Stimulated activated naive CD8-positive, alpha-beta T cell treated with anti-CD3 and anti-CD28 coated beads, Interleukin-15, amount 100 ng/mL, for 72 hours (primary cell): ENCODE results near the gene IMPDH2.
"Not testable (repeated sequence)": the region's sequence is repeated elsewhere in the genome, so short reads cannot be mapped to it uniquely, and the experiment has no call there.

Source experiments
- ATAC-seq: fragments of 150-1000 bp; cut with Tn5 transposase; 2 replicates; pipeline ENCODE4 v1.10.0; 2021; ENCODE audit warnings: mild to moderate bottlenecking, moderate library complexity
- DNase-seq, 2 donors: peaks; one replicate each; pipeline ENCODE4 v3.0.0; 2021 to 2022
- H3K27ac Mint-ChIP-seq, 2 donors: one replicate each; pipeline ENCODE4 v1.8.0; 2022; ENCODE audit warnings: mild to moderate bottlenecking in 2 of 2, mixed read lengths in 2 of 2, moderate library complexity in 2 of 2
- H3K27me3 Mint-ChIP-seq: one replicate; pipeline ENCODE4 v1.8.0; 2022; ENCODE audit warnings: mixed read lengths
- H3K4me1 Mint-ChIP-seq: one replicate; pipeline ENCODE4 v1.8.0; 2022; ENCODE audit warnings: mild to moderate bottlenecking, mixed read lengths
- H3K4me3 Mint-ChIP-seq, 2 donors: one replicate each; pipeline ENCODE4 v1.8.0; 2022; ENCODE audit warnings: mild to moderate bottlenecking in 2 of 2, mixed read lengths in 2 of 2, moderate library complexity in 1 of 2
- H3K9me3 Mint-ChIP-seq, 2 donors: one replicate each; pipeline ENCODE4 v1.8.0; 2022; ENCODE audit warnings: mixed read lengths in 2 of 2

IMPDH2 gene

DNA sequence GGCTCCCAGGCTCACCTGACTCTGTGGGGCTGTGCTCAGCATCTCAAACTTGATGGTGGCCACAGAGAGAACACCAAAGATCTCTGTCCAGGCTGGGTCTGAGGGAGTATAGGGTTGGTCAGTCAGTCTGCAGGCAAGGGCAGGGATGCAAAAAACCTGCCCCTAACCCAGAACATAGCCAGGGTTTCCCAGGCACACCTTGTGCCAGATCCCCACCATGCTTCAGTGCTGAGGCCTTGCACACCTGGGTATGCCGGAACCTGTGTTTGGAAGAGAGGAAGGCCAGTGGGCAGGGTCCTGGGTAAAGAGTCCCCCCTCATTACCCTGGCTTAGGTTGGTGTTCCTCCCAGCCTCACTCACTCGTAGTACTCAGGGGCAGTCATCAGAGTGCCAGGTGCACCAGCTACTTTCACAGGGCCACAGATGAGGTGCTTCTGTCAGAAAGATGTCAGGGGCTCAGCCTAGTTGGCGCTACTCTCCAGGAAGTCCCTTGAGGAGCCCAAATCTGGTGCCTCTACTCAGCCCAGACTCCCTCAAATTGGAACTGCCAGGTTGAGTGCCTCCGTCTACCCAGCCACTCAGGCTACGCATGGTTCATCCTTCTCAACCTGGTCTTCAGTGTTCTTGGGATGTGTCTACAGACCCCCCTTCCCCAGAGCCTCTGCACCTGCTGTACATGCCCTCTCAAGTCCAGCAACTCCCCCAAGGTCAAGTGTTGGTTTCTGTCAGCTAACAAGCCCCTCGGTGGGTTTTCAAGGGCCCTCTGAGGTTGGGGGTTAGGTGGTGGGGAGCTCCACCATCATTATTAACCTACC lies 12.6 kb downstream of the IMPDH2 start:
- H3K4me3 Mint-ChIP-seq: no peak overlapping the region
- no peak overlapping the region for H3K27ac Mint-ChIP-seq
- ATAC-seq (no peak), DNase-seq (no peak)
- no peaks in the 10 kb centered on the region for H3K27me3 Mint-ChIP-seq
- H3K9me3 Mint-ChIP-seq: no peaks in the 10 kb centered on the region
- peaks cover 55% of the 10 kb centered on the region for H3K4me1 Mint-ChIP-seq

DNA sequence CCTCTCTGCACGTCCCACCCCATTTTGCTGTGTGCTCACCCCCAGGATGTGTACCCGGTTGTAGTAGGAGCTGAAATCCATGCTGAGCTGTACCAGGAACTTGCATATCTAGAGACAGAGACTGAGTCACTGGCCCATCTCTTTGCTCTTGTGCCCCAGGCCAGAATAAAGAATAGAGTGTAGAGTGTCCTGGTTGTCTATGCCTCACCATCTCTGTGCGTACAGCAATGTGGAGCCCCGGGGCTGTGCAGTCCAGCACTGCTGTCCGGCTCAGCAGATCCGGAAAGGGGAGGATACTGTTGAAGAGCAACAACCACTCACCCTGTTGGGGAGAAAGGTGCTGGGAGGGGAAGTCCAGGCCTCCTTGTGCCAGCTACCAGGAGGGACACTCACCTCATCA lies 13.4 kb downstream of the IMPDH2 start:
- H3K4me3 Mint-ChIP-seq: no peak overlapping the region

GRCh38 chr3:49015072-49015471 lies 14.1 kb downstream of the IMPDH2 start:
- ATAC-seq (no peak), DNase-seq (no peak)
- Mint-ChIP-seq H3K9me3 (no peaks in the 10 kb centered on the region), H3K27ac (peak overlapping the region in 1 of 2 donors; percentile 96), H3K4me3 (no peak overlapping the region), H3K27me3 (no peaks in the 10 kb centered on the region), H3K4me1 (peaks cover 52% of the 10 kb centered on the region)

More for the DNA sequence above, 13.4 kb downstream of the IMPDH2 start:
- DNase-seq (no peak), ATAC-seq (no peak)
- H3K9me3 Mint-ChIP-seq: no peaks in the 10 kb centered on the region
- no peaks in the 10 kb centered on the region for H3K27me3 Mint-ChIP-seq
- no peak overlapping the region for H3K27ac Mint-ChIP-seq
- peaks cover 55% of the 10 kb centered on the region for H3K4me1 Mint-ChIP-seq

DNA sequence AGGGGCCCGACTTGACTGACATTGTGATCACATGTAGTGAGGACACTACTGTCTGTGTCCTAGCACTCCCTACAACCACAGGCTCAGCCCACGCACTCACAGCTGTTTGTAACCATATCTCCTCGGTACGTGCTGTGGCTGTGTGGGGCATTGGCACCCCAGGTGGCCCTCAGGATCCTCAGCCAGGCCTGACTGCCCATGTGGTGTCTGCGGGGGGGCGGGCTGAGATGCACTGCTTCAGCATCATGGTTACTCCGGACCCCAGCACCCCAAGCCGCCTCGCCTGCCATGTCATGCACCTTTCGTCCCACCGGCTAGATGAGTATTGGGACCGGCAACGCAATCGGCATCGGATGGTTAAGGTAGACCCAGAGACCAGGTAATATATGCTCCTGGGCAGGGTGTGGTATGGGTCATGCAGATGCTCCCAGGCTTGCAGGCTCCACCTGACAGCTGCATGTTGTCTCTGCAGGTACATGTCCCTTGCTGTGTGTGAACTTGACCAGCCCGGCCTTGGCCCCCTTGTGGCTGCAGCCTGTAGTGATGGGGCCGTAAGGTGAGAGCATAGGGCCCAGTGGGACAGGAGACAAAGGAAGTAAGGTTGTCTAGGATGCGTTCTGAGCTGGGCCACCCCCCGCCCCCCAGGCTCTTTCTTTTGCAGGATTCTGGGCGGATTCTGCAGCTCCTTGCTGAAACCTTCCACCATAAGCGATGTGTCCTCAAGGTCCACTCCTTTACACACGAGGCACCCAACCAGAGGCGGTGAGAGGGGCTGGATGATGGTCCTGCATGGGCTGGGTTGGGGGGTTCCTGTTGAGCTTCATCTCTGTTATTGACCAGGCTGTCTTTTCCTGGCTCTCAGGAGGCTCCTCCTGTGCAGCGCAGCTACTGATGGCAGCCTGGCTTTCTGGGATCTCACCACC lies 15.2 kb downstream of the IMPDH2 start:
- peaks cover 50% of the 10 kb centered on the region for H3K4me1 Mint-ChIP-seq
- no peaks in the 10 kb centered on the region for H3K9me3 Mint-ChIP-seq
- ATAC-seq (peak; percentile 57), DNase-seq (peak; percentile 46 to 55)
- no peak overlapping the region for H3K4me3 Mint-ChIP-seq
- no peaks in the 10 kb centered on the region for H3K27me3 Mint-ChIP-seq
- H3K27ac Mint-ChIP-seq: peak overlapping the region in 1 of 2 donors; percentile 80

DNA sequence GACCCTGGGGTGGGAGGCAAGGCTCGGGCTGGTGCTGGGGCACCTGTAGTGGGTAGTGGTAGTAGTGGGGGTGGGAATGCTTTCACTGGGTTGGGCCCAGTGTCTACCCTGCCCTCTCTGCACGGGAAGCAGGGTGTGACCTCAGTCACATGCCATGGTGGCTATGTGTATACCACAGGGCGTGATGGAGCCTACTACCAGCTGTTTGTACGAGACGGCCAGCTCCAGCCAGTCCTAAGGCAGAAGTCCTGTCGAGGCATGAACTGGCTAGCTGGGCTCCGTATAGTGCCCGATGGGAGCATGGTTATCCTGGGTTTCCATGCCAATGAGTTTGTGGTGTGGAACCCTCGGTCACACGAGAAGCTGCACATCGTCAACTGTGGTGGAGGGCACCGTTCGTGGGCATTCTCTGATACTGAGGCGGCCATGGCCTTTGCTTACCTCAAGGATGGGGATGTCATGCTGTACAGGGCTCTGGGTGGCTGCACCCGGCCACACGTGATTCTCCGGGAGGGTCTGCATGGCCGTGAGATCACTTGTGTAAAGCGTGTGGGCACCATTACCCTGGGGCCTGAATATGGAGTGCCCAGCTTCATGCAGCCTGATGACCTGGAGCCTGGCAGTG lies 16.0 kb downstream of the IMPDH2 start:
- H3K9me3 Mint-ChIP-seq: no peaks in the 10 kb centered on the region
- no peak for ATAC-seq
- H3K4me1 Mint-ChIP-seq: peaks cover 56% of the 10 kb centered on the region
- peak overlapping the region in 1 of 2 donors; percentile 80 for H3K27ac Mint-ChIP-seq
- no peaks in the 10 kb centered on the region for H3K27me3 Mint-ChIP-seq
- no peak for DNase-seq
- no peak overlapping the region for H3K4me3 Mint-ChIP-seq

GRCh38 chr3:49012441-49013017 lies 16.7 kb downstream of the IMPDH2 start:
- ATAC-seq: no peak
- H3K27ac Mint-ChIP-seq: peak overlapping the region in 1 of 2 donors; percentile 71

DNA sequence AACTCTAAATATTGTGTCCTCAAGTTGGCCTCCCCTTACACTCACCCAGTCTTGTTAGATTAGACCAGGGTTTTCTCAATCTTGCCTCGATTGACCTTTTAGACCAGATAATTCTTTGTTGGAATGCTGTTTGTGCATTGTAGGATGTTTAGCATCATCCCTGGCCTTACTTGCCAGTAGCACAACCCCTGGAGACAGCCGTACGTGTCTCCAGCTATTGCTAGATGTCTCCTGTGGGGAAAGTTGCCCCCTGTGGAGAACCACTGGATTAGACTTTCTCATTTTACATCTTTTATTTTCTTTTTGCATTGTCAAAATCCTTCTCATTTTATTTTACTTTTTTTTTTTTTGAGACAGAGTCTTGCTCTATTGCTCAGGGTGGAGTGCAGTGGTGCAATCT lies 19.8 kb downstream of the IMPDH2 start:
- H3K27ac Mint-ChIP-seq: peak overlapping the region in 1 of 2 donors; percentile 74
- ATAC-seq (no peak), DNase-seq (no peak)
- peak overlapping the region; percentile 3 to 20 for H3K4me3 Mint-ChIP-seq
- H3K4me1 Mint-ChIP-seq: peaks cover 55% of the 10 kb centered on the region
- H3K9me3 Mint-ChIP-seq: no peaks in the 10 kb centered on the region
- no peaks in the 10 kb centered on the region for H3K27me3 Mint-ChIP-seq

More at GRCh38 chr3:49012441-49013017, 16.7 kb downstream of the IMPDH2 start:
- Mint-ChIP-seq H3K27me3 (no peaks in the 10 kb centered on the region), H3K4me3 (no peak overlapping the region), H3K9me3 (no peaks in the 10 kb centered on the region), H3K4me1 (peaks cover 59% of the 10 kb centered on the region)
- no peak for DNase-seq

- H3K4me3 Mint-ChIP-seq: peak overlapping the region; percentile 94 to 99
- not testable (repeated sequence) for DNase-seq, H3K9me3 Mint-ChIP-seq, ATAC-seq, H3K27me3 Mint-ChIP-seq
- peak overlapping the region in 1 of 2 donors; percentile 100 for H3K27ac Mint-ChIP-seq
- peaks cover 51% of the 10 kb centered on the region for H3K4me1 Mint-ChIP-seq
Measured at GRCh38 chr3:49008627-49009026, 20.6 kb downstream of the IMPDH2 start.

GRCh38 chr3:49007771-49008528 lies 21.2 kb downstream of the IMPDH2 start:
- DNase-seq: peak; percentile 80 to 88
- Mint-ChIP-seq H3K27me3 (no peaks in the 10 kb centered on the region), H3K4me1 (peaks cover 44% of the 10 kb centered on the region), H3K4me3 (peak overlapping the region; percentile 94 to 99), H3K9me3 (no peaks in the 10 kb centered on the region), H3K27ac (peak overlapping the region; percentile 99 to 100)
- ATAC-seq: peak; percentile 66

DNA sequence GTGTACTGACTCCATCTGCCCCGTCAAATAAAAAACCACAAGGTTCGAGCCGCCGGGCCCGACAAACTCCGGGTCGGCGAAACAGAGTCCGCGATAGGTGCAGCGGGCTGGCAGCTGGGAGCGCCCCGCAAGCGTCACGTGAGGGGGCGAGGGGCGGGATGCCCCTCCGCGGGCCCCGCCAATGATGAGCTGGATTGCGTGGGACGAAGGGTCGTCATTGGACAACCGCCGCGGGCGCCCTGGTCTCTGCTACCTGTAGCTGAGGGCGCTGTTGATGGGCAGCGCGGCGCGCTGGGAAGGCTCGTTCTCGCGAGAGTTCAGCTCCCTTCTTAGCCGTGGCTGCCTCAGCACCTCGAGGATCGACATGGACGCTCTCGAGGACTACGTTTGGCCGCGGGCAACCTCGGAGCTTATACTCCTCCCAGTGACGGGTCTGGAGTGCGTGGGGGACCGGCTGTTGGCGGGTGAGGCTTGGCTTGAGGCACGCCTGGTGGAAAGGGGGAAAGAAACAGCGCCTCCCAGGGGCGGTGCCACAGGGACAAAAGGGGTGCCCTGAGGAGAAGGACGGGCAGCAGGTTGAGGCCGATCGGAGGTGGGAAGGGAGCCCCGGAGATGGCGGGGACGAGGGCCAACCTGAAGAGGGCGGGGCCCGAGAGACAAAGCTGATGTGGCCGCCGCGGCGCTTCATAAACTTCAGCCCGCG lies 22.0 kb downstream of the IMPDH2 start, which contains the start of gene WDR6:
TSS of gene WDR6 (plus strand) at position 324 of the 703 bp plus-strand sequence. CDS start at position 365, 41 bp downstream.
- peak within 1 kb of the TSS; percentile 99 to 100 for H3K27ac Mint-ChIP-seq
- peak within 1 kb of the TSS; percentile 94 to 99 for H3K4me3 Mint-ChIP-seq
- H3K27me3 Mint-ChIP-seq: no peaks in the 10 kb centered on the region
- DNase-seq (peak; percentile 98 to 99), ATAC-seq (peak; percentile 93)
- H3K4me1 Mint-ChIP-seq: peaks cover 37% of the 10 kb centered on the region
- H3K9me3 Mint-ChIP-seq: no peaks in the 10 kb centered on the region

DNA sequence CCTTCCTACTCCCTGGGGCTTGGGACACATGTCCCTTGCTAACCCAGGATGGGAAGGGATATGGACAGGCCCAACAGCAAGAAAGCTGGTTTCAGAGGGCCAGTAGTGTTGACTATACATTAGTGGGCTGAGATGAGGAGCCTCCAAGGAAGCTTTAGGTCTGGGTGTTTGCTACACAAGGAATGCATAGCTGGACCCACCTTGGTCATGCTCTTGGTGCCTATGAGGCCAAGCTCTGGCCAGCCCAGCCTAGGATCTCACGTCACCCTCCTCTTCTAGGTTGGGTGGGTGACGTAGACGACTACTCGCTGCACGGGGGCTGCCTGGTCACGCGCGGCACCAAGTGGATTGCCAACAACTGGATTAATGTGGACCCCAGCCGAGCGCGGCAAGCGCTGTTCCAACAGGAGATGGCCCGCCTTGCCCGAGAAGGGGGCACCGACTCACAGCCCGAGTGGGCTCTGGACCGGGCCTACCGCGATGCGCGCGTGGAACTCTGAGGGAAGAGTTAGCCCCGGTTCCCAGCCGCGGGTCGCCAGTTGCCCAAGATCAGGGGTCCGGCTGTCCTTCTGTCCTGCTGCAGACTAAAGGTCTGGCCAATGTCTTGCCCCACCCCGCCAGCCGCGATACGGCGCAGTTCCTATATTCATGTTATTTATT lies 22.7 kb downstream of the IMPDH2 start:
- Mint-ChIP-seq H3K9me3 (no peaks in the 10 kb centered on the region), H3K4me3 (peak overlapping the region; percentile 94 to 99), H3K27me3 (no peaks in the 10 kb centered on the region), H3K4me1 (peaks cover 36% of the 10 kb centered on the region), H3K27ac (peak overlapping the region; percentile 99 to 100)
- ATAC-seq: no peak
- no peak for DNase-seq

GRCh38 chr3:49005998-49006397 lies 23.2 kb downstream of the IMPDH2 start:
- H3K9me3 Mint-ChIP-seq: no peaks in the 10 kb centered on the region
- ATAC-seq (no peak), DNase-seq (no peak)
- peak overlapping the region; percentile 94 to 99 for H3K4me3 Mint-ChIP-seq
- peaks cover 36% of the 10 kb centered on the region for H3K4me1 Mint-ChIP-seq
- H3K27me3 Mint-ChIP-seq: no peaks in the 10 kb centered on the region
- H3K27ac Mint-ChIP-seq: no peak overlapping the region

DNA sequence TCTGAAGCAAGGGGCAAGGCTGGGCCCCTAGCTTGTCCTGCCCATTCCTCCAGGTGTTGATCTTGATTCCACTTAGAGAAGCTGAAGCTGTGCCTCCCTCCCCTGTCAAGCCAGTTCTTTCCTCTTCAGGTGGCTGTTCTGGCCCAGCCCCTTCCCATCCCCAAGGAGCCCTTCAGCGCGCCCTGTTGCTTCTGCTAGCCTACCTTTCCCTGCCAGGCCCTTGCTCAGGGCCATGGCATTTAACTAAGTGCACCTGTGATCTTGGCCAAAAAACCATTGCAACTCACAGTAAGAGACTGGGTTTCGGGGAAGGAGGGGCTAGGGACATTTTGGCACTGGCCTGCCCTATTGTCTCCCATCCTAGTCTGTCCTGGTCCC lies 23.9 kb downstream of the IMPDH2 start:
- ATAC-seq (no peak), DNase-seq (no peak)
- Mint-ChIP-seq H3K9me3 (no peaks in the 10 kb centered on the region), H3K4me3 (no peak overlapping the region), H3K27ac (no peak overlapping the region), H3K27me3 (no peaks in the 10 kb centered on the region), H3K4me1 (peaks cover 36% of the 10 kb centered on the region)
